ENCODE data around the gene EPHA2. TPM values are rescaled to one million over a fixed set of nuclear protein-coding genes. Genes with fewer than 3 reads are reported as not detected.

Gene EPHA2
- total RNA-seq, 1 donor from 2014 or later = 42.7 TPM

DNA sequence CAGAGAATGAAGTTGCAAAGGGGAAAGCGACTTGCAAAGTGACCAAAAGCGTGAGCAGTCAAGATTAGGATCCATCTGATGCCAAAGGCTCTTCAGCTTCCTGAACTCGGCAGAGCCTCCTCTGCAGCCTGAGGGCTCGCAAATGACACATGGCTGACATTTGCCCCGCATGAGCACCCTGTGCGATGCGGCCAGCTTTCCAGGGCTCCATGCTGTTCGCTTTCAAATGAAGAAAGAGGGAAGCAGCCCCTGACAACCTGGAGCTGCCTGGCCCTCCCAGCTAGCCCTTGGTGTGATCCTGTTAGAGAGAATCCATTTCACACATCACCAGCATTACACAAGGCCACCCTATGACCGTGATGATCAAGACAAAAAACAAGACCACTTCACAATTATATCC, 62.3 kb downstream of the EPHA2 start:
- no peak for DNase-seq (ENCODE audit: low spot score in 2 of 2)

DNA sequence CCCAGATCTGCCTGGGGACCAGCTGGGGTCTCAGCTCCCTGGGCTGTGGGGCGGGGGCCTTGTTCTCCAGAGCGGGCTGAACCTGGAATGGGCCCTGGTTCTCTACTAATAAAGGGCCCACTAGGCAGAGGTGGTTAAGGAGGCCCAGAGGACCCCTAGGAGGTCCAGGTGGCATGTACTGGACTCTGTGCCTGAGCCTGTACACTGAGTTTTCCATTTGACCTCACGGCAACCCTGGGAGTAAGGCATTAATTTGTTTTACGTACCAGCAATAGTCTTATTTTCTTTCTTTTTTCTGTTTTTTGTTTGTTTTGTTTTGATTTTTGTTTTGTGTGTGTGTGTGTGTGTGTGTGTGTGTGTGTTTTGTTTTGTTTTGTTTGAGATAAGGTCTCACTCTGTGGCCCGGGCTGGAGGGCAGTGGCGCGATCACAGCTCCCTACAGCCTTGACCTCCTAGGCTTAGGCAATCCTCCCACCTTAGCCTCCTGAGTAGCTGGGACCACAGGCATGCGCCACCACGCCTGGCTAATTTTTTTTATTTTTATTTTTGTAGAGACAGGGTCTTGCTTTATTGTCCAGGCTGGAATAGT, 62.9 kb downstream of the EPHA2 start:
- no peaks in the 10 kb centered on the region for H3K27me3 ChIP-seq
- intact Hi-C loops (cut with DNase I) = no loop called here
- no peaks in the 10 kb centered on the region for H3K9me3 ChIP-seq
- H3K36me3 ChIP-seq = no peaks in the 10 kb centered on the region
- no peaks in the 10 kb centered on the region for H3K4me1 ChIP-seq
- TF ChIP-seq, protein P1, sequence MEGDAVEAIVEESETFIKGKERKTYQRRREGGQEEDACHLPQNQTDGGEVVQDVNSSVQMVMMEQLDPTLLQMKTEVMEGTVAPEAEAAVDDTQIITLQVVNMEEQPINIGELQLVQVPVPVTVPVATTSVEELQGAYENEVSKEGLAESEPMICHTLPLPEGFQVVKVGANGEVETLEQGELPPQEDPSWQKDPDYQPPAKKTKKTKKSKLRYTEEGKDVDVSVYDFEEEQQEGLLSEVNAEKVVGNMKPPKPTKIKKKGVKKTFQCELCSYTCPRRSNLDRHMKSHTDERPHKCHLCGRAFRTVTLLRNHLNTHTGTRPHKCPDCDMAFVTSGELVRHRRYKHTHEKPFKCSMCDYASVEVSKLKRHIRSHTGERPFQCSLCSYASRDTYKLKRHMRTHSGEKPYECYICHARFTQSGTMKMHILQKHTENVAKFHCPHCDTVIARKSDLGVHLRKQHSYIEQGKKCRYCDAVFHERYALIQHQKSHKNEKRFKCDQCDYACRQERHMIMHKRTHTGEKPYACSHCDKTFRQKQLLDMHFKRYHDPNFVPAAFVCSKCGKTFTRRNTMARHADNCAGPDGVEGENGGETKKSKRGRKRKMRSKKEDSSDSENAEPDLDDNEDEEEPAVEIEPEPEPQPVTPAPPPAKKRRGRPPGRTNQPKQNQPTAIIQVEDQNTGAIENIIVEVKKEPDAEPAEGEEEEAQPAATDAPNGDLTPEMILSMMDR (IDR thresholded peaks at IDR 0.05) = no peak
- no peak overlapping the region for H3K27ac ChIP-seq
- DNase-seq (ENCODE audit: low spot score in 2 of 2) = no peak
- H3K4me3 ChIP-seq = no peak overlapping the region

More for the DNA sequence above, 62.3 kb downstream of the EPHA2 start:
- Histone ChIP-seq H3K4me3 (no peak overlapping the region), H3K4me1 (no peaks in the 10 kb centered on the region), H3K27ac (no peak overlapping the region), H3K36me3 (no peaks in the 10 kb centered on the region), H3K9me3 (no peaks in the 10 kb centered on the region), H3K27me3 (no peaks in the 10 kb centered on the region)
- intact Hi-C loops (cut with DNase I) = no loop called here
- TF ChIP-seq, protein P1 (IDR thresholded peaks at IDR 0.05) = no peak

DNA sequence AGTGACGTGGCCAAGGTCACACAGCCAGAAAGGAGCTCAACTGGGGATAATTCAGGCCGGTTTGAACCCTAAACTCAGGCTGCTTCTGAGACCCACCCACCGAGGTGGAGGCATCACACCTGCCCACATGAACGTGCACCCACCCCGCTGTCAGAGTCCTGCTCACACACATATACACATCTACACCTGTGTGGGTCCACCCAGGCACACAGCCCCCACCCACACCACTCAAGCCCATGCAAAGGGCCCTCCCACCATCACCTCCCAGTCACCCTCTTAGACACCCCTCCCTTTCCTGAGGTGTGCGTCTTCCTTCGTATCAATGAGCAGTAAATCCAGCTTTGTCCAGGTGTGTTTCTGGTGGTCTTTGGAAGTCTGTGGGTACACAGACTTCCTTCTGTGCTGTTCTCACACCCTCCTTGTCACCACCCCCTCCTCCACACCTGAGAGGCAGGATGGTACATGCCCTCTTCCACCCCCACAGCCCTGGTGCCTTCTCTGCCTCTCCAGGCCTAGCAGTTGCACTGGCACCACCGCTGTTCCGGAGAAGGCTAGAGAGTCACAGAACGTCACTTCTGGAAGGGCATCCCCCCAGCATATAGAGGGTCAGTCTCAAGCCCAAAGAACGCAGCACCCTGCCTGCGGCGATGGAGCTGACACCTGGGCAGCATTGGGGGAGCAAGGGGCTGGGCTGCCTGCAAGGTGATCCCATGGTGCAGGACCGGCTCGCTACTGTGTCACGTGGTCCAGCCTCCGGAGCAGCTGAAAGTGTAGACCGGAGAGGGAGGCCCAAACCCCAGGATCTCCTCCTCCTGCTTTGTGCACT, 63.6 kb downstream of the EPHA2 start:
- Histone ChIP-seq H3K9me3 (no peaks in the 10 kb centered on the region), H3K4me3 (no peak overlapping the region), H3K4me1 (no peaks in the 10 kb centered on the region), H3K36me3 (no peaks in the 10 kb centered on the region), H3K27me3 (no peaks in the 10 kb centered on the region), H3K27ac (no peak overlapping the region)
- no peak for DNase-seq (ENCODE audit: low spot score in 2 of 2)
- intact Hi-C loops (cut with DNase I) = no loop called here
- TF ChIP-seq, protein P1 (IDR thresholded peaks at IDR 0.05) = no peak

DNA sequence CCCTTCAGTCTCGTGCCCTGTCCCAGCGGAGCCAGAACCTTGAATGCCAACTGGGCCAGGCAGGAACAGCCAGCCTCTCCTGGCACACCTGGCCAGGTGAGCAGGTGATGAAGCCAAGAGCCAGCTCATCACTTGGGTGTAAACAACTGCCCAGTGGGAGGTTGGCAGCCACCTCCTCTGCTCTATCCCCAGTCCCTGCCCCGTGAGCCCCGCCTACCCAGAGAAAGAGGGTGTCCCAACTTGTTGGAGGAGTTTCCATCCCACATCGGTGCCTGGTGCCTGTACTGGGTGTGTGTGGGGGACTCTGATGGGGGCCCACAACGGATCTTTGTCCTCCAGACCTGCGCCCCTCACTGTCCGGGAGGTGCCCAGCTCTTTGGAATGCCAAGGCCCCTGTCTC, 64.6 kb downstream of the EPHA2 start:
- TF ChIP-seq, protein P1 (IDR thresholded peaks at IDR 0.05) = no peak
- intact Hi-C loops (cut with DNase I) = no loop called here
- H3K27me3 ChIP-seq = no peaks in the 10 kb centered on the region
- no peak overlapping the region for H3K4me3 ChIP-seq
- H3K9me3 ChIP-seq = no peaks in the 10 kb centered on the region
- DNase-seq (ENCODE audit: low spot score in 2 of 2) = no peak
- H3K4me1 ChIP-seq = no peaks in the 10 kb centered on the region
- H3K27ac ChIP-seq = no peak overlapping the region
- H3K36me3 ChIP-seq = no peaks in the 10 kb centered on the region

DNA sequence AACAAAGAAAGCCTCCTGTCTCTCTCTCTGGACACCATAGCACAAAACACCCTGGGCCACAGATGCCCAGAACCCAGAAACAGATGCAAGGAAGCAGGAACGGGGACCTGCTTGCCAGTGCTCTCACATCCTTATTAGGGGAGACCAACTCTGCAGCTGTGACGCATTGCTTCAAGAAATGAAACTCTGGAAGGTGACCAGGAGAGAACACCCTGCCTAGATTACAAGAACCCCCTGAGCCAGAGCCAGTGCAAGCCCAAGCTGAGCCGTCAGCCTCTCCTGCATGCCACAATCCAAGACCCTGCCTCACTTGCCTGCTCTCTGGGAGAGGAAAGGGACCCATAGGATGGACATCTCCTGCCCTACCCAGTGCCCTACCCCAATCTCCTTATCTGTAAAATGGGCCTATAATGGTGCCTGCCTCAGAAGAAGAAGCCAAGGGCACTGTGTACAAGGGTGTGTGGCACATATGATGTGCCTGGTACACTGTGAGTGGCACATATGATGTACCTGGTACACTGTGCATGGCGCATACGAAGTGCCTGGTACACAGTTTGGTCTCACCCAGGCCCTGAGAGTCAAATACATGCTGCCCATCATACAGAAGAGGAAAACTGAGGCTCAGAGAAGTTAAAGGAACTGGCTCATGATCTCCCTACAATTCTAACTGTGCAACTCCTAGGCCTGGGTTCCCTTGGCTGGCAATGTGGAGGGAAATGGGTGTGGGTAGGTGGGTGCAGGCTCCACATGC, 65.6 kb downstream of the EPHA2 start:
- Histone ChIP-seq H3K4me3 (no peak overlapping the region), H3K27me3 (no peaks in the 10 kb centered on the region), H3K36me3 (no peaks in the 10 kb centered on the region), H3K27ac (no peak overlapping the region), H3K9me3 (no peaks in the 10 kb centered on the region), H3K4me1 (no peaks in the 10 kb centered on the region)
- DNase-seq (ENCODE audit: low spot score in 2 of 2) = no peak
- TF ChIP-seq, protein P1 (IDR thresholded peaks at IDR 0.05) = no peak
- intact Hi-C loops (cut with DNase I) = no loop called here
